ENCODE results near the gene PLVAP.
A peak's percentile ranks its signal among the peaks of the same experiment; 100 is the strongest.
"Not testable (repeated sequence)": the region's sequence is repeated elsewhere in the genome, so short reads cannot be mapped to it uniquely, and the experiment has no call there.

The PLVAP gene

GRCh38 chr19:17398902-17399527 lies 21.9 kb upstream of the PLVAP start:
- no peak for DNase-seq

GRCh38 chr19:17394891-17395415 lies 17.8 kb upstream of the PLVAP start:
- peak; percentile 62 for DNase-seq

- peak; percentile 60 for DNase-seq
These were observed 16.8 kb upstream of the PLVAP start, which contains the start of gene CCDC194 for GRCh38 chr19:17393914-17394313. CCDC194 (minus strand) TSS chr19:17394196; CDS start chr19:17394158, 38 bp downstream.

GRCh38 chr19:17393002-17393401 lies 15.9 kb upstream of the PLVAP start:
- peak; percentile 53 for DNase-seq

GRCh38 chr19:17391371-17392151 lies 14.4 kb upstream of the PLVAP start:
- DNase-seq: no peak

GRCh38 chr19:17390665-17391370 lies 13.7 kb upstream of the PLVAP start:
- peak; percentile 93 for DNase-seq

GRCh38 chr19:17389957-17390664 lies 13.0 kb upstream of the PLVAP start:
- DNase-seq: no peak

GRCh38 chr19:17389288-17389687 lies 12.1 kb upstream of the PLVAP start:
- no peak for DNase-seq

- DNase-seq: peak; percentile 79
These were observed 8.9 kb upstream of the PLVAP start for GRCh38 chr19:17385878-17386611.

- no peak for DNase-seq
These were observed 3.4 kb upstream of the PLVAP start for GRCh38 chr19:17380426-17381138.

- DNase-seq: no peak
These were observed 2.1 kb upstream of the PLVAP start for GRCh38 chr19:17379221-17379631.

- no peak for DNase-seq
These were observed 1.1 kb upstream of the PLVAP start for GRCh38 chr19:17378271-17378670.

- DNase-seq: no peak
These were observed 7.0 kb downstream of the PLVAP start for GRCh38 chr19:17370026-17370587.

GRCh38 chr19:17365361-17365760 lies 11.8 kb downstream of the PLVAP start:
- no peak for DNase-seq

- DNase-seq: not testable (repeated sequence)
These were observed 13.1 kb downstream of the PLVAP start for GRCh38 chr19:17363852-17364605.

GRCh38 chr19:17359905-17360800 lies 17.0 kb downstream of the PLVAP start:
- DNase-seq: no peak

GRCh38 chr19:17358395-17358794 lies 18.7 kb downstream of the PLVAP start:
- DNase-seq: no peak

- DNase-seq: no peak
These were observed 19.4 kb downstream of the PLVAP start for GRCh38 chr19:17357724-17358123.

- DNase-seq: no peak
These were observed 20.0 kb downstream of the PLVAP start for GRCh38 chr19:17357078-17357666.

Measured in left hindlimb (tissue), 1 donor.